ENCODE results near the gene PNLIP. TPM values are rescaled to one million over a fixed set of nuclear protein-coding genes. Genes with fewer than 3 reads are reported as not detected.
A peak's percentile ranks its signal among the peaks of the same experiment; 100 is the strongest.

Gene PNLIP
- not detected in 2 replicates for total RNA-seq (2014; rRNA removed; shearing (Covaris generic))

DNA sequence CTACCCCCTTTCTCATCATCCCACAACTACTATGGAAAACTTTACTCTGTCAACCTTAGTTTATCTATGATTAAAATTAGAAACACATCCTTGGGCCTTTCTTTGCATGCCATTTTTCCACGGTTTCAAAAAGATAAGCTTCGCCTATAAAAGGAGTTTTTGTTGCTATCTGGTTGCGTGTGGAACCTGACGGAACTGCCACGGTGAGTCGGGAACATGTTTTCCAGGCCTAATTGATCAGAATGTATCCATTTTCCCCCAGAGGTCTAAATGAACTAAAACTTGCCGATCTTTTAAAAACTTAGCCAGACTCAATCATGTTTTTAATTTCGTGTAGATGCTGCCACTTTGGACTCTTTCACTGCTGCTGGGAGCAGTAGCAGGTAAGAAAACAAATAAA, at the start of gene PNLIP:
Gene PNLIP (plus strand): TSS at position 176 of the 400 bp plus-strand sequence. CDS start 162 bp downstream, at position 338.
- Histone ChIP-seq H3K27me3 (ENCODE audit: control insufficient read depth, insufficient read depth, low read length) (no peaks in the 10 kb centered on the region), H3K4me3 (ENCODE audit: insufficient read depth, low read depth, low read length) (no peak within 1 kb of the TSS), H3K36me3 (replicated peaks; ENCODE audit: control insufficient read depth, insufficient read depth, low read length) (no peaks in the 10 kb centered on the region)
- no peak for DNase-seq

DNA sequence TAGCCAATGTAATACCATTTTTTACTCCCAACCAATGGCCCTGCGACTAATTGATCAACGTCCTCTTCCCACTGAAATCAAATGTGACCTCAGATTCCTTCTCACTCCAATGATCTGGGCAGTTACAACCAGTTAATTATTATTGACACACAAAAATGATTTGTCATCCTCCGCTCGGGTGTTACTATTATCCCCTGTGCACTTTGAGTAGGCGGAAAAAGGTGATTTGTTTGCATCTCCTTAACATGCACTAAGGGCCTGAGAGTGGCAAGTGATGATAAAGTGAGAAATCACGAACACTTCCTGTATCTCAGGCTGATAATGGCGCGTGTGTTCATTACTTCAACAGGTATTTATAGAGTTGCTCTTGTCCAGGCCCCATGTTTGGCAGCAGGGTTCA, 40.9 kb upstream of the PNLIP start:
- DNase-seq, result no peak
- H3K4me3 ChIP-seq (ENCODE audit: insufficient read depth, low read depth, low read length), result no peak overlapping the region
- H3K36me3 ChIP-seq (replicated peaks; ENCODE audit: control insufficient read depth, insufficient read depth, low read length), result no peaks in the 10 kb centered on the region
- H3K27me3 ChIP-seq (ENCODE audit: control insufficient read depth, insufficient read depth, low read length), result no peaks in the 10 kb centered on the region

DNA sequence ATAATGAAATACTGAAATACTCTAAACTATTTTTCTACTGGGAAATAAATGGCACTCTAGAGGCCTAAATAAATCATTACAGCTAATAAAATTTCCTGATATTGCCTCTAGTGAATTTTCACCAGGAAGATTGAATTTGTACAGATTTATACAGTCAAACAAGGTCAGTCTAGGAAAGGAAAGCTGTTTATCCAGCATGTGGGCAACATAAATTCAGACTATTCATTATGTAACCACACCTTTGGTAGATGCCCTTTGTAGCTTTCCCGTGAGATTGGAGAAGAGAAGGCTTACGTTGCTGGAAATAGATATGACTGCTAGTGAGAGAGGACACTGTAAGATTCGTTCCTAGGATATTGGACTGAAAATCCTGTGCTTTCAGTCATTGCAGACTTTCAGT, 35.2 kb upstream of the PNLIP start:
- no peak for DNase-seq

DNA sequence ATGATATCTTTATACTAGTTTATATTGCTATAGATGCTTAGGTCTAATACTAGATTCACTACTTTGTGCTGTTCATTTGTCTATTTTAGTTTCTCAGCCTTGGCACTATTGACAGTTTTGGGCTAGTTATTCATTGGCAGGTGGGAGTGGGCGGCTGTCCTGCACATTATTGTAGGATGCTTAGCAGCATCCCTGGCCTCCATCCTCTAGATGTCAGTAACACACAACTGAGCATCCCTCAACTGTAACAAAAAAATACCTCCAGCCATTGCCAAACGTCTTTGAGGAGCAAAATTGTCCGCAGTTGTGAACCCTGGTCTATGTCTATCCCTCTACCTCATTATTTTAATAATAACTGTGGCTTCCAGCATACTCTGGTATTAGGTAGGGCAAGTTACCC, 34.4 kb upstream of the PNLIP start:
- Histone ChIP-seq H3K27me3 (ENCODE audit: control insufficient read depth, insufficient read depth, low read length) (no peaks in the 10 kb centered on the region), H3K4me3 (ENCODE audit: insufficient read depth, low read depth, low read length) (no peak overlapping the region), H3K36me3 (replicated peaks; ENCODE audit: control insufficient read depth, insufficient read depth, low read length) (no peaks in the 10 kb centered on the region)
- no peak for DNase-seq

More for the DNA sequence above, 35.2 kb upstream of the PNLIP start:
- Histone ChIP-seq H3K36me3 (replicated peaks; ENCODE audit: control insufficient read depth, insufficient read depth, low read length) (no peaks in the 10 kb centered on the region), H3K4me3 (ENCODE audit: insufficient read depth, low read depth, low read length) (no peak overlapping the region), H3K27me3 (ENCODE audit: control insufficient read depth, insufficient read depth, low read length) (no peaks in the 10 kb centered on the region)

DNA sequence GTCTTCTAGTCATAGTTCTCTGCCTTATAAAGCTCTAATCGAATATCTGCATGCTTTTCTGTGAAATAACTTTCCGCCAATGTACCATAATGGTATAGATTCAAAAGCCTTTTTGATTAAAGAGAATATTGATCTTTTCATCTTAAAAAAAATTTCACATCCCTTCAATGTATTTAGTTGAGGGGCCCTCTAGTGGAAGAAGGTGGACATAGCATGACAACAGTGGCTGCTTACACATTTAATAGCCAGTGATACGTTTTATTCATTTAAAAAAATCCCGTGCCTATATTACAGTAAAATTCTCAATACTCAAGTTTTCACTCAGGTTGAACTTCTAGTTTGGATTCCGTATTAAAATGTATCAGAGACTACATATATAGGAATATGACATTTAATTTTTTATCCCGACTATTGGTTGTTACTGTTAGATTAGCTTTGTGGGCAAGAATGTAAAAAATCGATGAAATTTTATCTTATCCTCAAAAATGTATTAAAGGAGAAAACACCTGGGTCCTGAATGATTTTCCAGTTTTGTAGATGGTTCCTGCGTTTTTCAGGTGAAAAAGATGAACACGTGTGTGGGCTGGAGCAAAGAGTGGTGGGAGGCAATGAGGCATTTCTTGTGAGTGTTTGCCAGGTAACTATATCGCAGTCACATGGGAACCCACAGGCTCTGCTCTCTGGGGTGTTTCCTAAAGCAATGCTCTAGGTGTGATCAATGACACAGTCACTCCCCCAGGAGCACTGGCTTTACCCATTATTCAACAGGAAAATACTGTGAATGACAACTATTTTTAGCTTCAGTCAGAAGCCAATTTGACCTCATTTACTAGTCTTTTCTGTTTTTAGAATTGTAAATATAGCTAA, 24.1 kb upstream of the PNLIP start:
- H3K4me3 ChIP-seq (ENCODE audit: insufficient read depth, low read depth, low read length), result no peak overlapping the region
- no peaks in the 10 kb centered on the region for H3K27me3 ChIP-seq (ENCODE audit: control insufficient read depth, insufficient read depth, low read length)
- H3K36me3 ChIP-seq (replicated peaks; ENCODE audit: control insufficient read depth, insufficient read depth, low read length), result no peaks in the 10 kb centered on the region
- peak; percentile 52 for DNase-seq

DNA sequence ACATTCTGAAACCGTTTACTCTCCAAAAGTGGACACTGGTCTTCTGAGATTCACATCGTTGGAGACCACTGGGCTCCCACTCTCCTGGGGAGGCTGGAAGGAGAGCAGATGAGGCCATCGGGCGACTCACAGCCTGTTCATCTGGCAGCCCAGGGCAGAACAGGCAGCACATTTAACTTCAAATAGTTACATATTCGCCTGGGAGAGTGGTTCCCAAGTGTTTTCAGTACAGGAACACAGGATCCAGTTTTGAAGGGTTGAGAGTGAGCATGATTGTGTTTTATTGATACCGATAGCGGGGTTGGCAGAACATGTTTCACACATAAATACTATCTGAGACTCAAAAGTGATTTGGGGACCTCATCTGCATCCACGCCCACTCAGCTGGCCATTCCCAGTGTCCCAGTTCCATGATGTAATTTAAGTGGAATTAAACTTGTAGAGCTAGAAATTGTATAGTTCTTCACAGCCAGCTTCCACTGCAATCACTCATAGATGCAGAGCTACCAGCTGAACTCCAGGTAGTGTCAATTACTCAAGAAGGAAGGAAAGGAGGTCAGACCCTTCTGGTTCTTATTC, 22.8 kb upstream of the PNLIP start:
- H3K36me3 ChIP-seq (replicated peaks; ENCODE audit: control insufficient read depth, insufficient read depth, low read length), result no peaks in the 10 kb centered on the region
- no peak overlapping the region for H3K4me3 ChIP-seq (ENCODE audit: insufficient read depth, low read depth, low read length)
- DNase-seq, result no peak
- no peaks in the 10 kb centered on the region for H3K27me3 ChIP-seq (ENCODE audit: control insufficient read depth, insufficient read depth, low read length)

DNA sequence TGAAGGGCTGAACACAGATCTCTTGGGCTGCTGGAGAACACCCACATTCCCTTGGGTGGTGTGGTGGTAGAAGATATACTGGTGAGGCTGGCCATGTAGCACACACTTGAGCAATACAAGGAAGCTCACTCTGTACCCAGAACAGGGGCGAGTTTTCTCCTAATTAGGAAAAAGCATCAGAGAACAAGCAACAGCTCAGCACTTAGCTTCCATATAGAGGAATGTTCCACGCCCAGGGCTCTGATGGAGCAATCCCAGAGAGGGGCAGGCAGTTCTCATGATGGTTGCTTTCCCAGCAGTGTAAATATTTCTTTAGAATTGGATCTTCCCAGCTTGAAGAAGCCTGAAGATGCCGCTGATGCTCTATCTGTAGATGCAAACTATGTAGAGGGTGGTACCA, 21.0 kb upstream of the PNLIP start:
- Histone ChIP-seq H3K27me3 (ENCODE audit: control insufficient read depth, insufficient read depth, low read length) (no peaks in the 10 kb centered on the region), H3K36me3 (replicated peaks; ENCODE audit: control insufficient read depth, insufficient read depth, low read length) (no peaks in the 10 kb centered on the region)
- DNase-seq, result no peak

DNA sequence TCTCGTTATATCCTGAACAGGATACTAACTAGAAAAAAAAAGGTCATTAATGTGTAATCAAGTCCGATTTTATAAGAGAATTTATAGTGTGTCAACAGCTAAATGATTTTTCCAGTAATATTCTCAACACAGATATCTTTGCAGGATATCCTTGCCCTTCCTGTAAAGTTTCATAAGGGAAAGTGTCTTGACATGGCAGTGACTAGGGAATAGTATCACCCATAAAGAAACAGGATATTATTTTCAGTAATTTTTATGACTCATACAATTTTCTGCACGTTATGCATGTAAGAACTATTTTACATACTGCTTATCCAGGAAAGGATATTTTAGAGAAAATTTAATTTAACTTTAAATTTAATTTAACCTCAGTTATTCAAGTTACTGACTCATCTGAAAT, 19.5 kb upstream of the PNLIP start:
- H3K36me3 ChIP-seq (replicated peaks; ENCODE audit: control insufficient read depth, insufficient read depth, low read length), result no peaks in the 10 kb centered on the region
- H3K27me3 ChIP-seq (ENCODE audit: control insufficient read depth, insufficient read depth, low read length), result no peaks in the 10 kb centered on the region
- DNase-seq, result no peak
- H3K4me3 ChIP-seq (ENCODE audit: insufficient read depth, low read depth, low read length), result no peak overlapping the region

More for the DNA sequence above, 21.0 kb upstream of the PNLIP start:
- H3K4me3 ChIP-seq (ENCODE audit: insufficient read depth, low read depth, low read length), result no peak overlapping the region

DNA sequence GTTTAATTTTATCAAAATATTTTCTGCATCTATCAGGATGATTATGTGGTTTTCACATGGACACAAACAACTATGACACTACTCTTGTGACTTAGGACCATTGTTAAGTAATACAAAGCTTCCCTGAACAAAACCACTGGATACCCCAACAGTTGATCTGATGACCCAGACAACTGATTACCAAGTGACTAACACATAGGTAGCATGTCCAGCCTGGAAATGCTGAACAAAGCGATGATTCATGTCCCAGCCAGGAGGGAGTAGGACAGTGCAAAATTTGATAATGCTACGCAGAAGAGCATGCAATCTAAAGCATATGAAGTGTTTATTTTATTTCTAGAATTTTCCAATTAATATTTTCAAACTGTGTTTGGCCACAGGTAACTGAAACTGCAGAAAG, 8.9 kb upstream of the PNLIP start:
- Histone ChIP-seq H3K36me3 (replicated peaks; ENCODE audit: control insufficient read depth, insufficient read depth, low read length) (no peaks in the 10 kb centered on the region), H3K4me3 (ENCODE audit: insufficient read depth, low read depth, low read length) (no peak overlapping the region), H3K27me3 (ENCODE audit: control insufficient read depth, insufficient read depth, low read length) (no peaks in the 10 kb centered on the region)
- no peak for DNase-seq

DNA sequence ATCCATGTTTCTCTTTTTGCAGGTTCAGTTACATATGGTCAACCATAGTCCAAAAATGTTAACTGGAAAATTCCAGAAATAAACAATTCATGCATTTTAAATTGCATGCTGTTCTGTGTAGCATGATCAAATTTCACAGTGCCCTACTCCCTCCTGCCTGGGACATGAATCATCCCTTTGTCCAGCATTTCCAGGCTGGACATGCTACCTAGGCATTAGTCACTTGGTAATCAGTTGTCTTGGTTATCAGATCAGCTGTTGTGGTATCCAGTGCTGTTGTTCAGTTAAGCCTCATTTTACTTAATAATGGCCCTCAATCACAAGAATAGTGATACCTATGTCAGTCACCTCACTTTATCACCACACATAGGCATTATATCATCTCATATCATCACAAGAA, 7.3 kb upstream of the PNLIP start:
- DNase-seq, result no peak
- Histone ChIP-seq H3K27me3 (ENCODE audit: control insufficient read depth, insufficient read depth, low read length) (no peaks in the 10 kb centered on the region), H3K36me3 (replicated peaks; ENCODE audit: control insufficient read depth, insufficient read depth, low read length) (no peaks in the 10 kb centered on the region), H3K4me3 (ENCODE audit: insufficient read depth, low read depth, low read length) (no peak overlapping the region)

DNA sequence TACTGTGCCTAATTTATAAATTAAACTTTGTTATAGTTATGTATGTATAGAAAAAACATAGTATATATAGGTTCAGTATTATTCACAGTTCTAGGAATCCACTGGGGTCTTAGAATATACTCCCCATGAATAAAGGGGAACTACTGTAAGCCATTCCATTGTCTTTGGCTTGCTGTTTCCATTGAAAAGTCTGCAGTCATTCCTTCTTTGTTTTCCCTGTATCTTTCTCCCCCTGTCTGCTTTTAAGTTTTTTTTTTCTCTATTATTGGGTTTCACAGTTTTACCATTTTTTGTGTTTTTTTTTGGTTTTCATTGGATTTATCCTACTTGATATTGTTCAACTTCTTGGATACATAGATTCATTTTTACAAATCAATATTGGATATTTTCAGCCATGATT, 6.7 kb upstream of the PNLIP start:
- no peaks in the 10 kb centered on the region for H3K36me3 ChIP-seq (replicated peaks; ENCODE audit: control insufficient read depth, insufficient read depth, low read length)
- H3K27me3 ChIP-seq (ENCODE audit: control insufficient read depth, insufficient read depth, low read length), result no peaks in the 10 kb centered on the region
- no peak for DNase-seq
- H3K4me3 ChIP-seq (ENCODE audit: insufficient read depth, low read depth, low read length), result no peak overlapping the region

DNA sequence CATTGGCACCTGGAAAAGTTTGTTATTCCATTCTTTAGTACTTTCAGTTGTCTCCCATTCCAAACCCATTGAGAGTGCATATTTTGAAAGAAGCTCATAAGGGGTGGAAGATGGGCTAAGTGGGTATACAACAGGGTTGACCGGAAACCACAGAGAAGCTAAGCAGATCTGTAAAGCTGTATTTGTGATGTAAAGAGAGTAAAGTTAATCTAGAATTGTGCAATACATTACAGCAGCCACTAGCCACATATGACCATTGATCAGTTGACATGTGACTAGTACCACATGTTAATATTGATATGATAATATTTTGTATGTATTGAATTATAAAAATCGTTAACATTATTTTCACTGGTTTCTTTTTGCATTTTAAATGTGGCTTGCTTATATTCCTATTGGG, 4.9 kb upstream of the PNLIP start:
- Histone ChIP-seq H3K36me3 (replicated peaks; ENCODE audit: control insufficient read depth, insufficient read depth, low read length) (no peaks in the 10 kb centered on the region), H3K27me3 (ENCODE audit: control insufficient read depth, insufficient read depth, low read length) (no peaks in the 10 kb centered on the region), H3K4me3 (ENCODE audit: insufficient read depth, low read depth, low read length) (no peak overlapping the region)
- no peak for DNase-seq

DNA sequence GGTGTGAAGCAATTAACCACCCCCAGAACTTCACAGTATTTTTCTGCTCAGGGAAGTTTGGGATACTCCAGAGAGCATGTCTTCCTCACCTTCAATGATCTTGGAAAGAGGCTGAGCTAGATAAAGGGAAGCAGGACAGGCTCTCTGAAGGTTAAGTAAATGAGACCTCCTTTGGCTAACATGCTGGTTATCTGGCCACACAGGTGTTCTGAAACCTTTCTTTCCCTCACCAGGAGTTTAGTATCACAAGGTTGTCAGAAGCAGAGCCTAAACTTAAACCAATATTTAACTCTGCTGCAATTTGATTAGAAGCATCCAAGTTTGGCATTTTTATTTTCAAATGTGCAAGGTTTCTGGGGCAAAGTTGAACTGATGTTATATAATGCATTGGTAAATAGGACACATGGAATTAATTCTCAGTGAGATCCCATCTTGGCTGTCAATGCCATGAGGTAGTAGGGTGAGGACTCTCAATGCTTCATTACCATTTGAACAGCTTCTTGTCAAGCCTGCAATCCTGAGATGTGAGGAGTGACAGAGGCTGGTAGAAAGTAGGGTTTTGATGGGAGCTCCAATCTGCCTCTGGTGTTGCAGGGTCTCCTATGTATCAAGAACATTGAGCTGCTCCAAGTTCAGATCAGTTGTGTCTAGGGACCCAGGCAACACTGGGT, 3.6 kb upstream of the PNLIP start:
- H3K4me3 ChIP-seq (ENCODE audit: insufficient read depth, low read depth, low read length), result no peak overlapping the region
- no peak for DNase-seq
- H3K36me3 ChIP-seq (replicated peaks; ENCODE audit: control insufficient read depth, insufficient read depth, low read length), result no peaks in the 10 kb centered on the region
- no peaks in the 10 kb centered on the region for H3K27me3 ChIP-seq (ENCODE audit: control insufficient read depth, insufficient read depth, low read length)

DNA sequence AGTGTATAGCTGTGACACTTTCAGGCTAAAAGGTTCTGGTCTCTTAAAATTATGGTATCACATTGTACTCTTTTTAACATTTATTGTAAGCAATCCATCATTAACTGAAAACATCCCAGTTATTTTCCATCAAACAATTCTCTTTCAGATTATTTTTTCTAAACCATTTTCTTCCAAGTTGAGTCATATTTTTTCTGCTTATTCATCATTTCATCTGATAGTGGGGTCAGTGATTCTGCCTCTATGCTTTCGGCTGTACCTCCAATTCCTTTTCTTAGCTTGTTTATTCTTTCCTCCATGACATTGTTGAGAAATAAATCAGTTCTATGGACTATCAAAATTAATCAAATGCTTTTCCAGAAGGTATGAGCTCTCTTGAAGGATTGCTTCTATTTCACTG, 609 bp upstream of the PNLIP start:
- no peak for DNase-seq
- H3K4me3 ChIP-seq (ENCODE audit: insufficient read depth, low read depth, low read length), result no peak overlapping the region
- no peaks in the 10 kb centered on the region for H3K27me3 ChIP-seq (ENCODE audit: control insufficient read depth, insufficient read depth, low read length)
- H3K36me3 ChIP-seq (replicated peaks; ENCODE audit: control insufficient read depth, insufficient read depth, low read length), result no peaks in the 10 kb centered on the region

DNA sequence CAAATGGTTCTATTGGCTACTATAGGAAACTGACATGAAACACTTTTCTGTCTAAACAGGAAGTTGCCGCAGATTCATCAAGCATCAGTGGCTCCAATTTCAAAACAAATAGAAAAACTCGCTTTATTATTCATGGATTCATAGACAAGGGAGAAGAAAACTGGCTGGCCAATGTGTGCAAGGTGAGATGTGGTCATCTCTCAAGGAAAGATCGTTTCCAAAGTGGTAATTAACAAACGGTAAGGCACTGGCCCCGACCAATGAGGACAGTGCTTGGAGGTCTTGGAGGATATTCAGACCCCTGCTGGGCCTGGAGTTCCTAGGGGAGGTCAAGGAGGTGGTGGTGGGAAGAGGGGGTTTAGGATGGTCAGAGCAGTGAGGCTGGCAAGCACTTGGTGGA, 2.6 kb downstream of the PNLIP start:
- Histone ChIP-seq H3K36me3 (replicated peaks; ENCODE audit: control insufficient read depth, insufficient read depth, low read length) (no peaks in the 10 kb centered on the region), H3K4me3 (ENCODE audit: insufficient read depth, low read depth, low read length) (no peak overlapping the region), H3K27me3 (ENCODE audit: control insufficient read depth, insufficient read depth, low read length) (no peaks in the 10 kb centered on the region)
- no peak for DNase-seq

Data from H7 (cell line).